GM04504 (cell line): ENCODE results near the gene MBD3.
A peak's percentile ranks its signal among the peaks of the same experiment; 100 is the strongest.

Experiments
- DNase-seq: peaks from one replicate; pipeline ENCODE4 v3.0.0-alpha.2; 2012; ENCODE audit warnings: low read depth

The MBD3 gene

DNA sequence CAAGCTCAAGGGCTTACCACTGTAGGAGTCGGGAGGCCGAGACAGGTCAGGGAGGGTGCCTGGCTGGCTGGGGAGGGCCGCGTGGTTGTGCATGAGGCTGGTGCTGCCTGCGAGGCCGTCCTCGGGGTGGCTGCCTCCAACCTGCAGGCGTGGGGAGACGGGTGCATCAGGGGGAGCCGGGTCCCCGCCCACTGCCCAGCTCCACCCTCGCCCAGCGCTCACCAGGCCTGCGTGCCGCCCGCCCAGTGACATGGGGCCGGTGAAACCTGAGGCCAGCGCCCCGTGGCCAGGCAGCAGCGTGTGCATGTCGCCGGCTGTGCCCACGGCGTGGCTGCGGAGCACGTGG is 26.4 kb upstream of the MBD3 start:
- no peak for DNase-seq

DNA sequence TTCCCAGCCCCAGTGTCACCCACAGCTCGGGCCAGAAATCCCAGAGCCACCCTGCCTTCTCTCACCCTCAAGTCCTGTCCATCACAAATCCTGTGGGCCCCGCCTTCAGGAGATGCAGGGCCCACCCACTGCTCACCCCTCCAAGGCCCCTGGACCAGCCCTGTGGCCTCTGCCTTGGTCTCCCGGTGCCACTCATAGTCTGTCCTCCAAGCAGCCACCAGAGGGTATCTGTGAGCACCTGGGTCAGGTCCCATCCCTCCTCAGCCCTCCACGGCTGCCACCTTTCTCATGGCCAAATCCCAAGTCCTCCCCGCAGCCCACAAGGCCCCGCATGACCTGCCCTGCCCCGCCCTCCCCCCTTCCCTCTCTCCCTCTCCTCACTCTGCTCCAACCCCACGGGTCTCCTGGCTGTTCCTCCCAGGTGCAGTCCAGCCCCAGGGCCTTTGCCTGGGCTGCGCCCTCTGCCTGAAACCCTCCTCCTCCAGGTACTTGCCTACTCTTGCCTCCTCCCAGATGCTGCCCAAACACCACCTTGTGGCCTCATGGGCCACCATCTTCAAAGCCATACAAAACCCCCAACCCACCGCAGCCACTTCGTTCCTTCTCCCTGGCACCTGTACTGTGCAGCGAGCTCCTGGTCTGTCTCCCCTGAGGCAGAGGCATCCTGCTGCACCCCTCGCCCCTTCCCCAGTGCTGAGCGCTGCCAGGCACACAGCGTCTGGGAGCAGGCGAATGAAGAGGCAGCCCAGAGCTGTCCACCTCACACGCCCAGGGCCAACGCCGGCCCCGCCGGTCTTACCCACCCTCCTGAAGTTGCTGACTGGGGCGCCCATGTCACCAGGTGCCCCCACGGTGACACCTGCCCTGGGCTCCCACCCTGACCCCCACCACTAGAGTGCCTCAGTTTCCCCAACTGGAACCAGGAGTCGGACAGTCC is 25.8 kb upstream of the MBD3 start:
- DNase-seq, result no peak

DNA sequence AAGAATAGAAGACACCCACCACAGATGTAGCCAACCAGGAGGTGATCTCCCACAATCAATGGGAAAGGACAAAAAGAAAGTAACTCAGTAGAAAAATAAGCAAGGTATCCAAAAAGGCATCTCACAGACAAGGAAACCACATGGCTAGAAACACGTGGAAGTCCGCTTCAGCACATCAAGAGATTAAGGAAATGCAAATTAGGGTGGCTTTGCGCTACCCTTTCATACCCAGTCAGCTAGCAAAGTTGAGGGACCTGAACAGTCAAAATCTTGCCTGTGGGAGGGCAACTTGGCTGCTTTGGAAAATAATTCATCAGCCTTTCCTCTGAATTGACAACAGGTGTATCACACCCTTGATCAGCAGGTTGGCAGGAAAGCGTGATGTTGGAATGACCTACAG is 24.2 kb upstream of the MBD3 start:
- no peak for DNase-seq

DNA sequence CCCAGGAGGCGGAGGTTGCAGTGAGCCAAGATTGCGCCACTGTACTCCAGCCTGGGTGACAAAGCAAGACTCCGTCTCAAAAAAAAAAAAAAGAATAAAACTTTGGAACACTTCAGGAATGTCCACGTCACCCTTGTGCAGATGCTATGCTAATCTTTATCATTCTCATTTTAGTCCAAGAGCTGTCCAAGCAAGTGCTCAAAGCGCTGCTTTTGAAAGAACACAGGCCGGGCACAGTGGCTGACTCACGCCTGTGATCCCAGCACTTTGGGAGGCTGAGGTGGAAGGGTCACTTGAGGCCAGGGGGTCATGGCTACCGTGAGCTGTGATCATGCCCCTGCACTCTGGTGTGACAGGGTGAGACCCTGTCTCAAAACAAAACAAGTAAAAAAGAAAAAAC is 23.7 kb upstream of the MBD3 start:
- no peak for DNase-seq

DNA sequence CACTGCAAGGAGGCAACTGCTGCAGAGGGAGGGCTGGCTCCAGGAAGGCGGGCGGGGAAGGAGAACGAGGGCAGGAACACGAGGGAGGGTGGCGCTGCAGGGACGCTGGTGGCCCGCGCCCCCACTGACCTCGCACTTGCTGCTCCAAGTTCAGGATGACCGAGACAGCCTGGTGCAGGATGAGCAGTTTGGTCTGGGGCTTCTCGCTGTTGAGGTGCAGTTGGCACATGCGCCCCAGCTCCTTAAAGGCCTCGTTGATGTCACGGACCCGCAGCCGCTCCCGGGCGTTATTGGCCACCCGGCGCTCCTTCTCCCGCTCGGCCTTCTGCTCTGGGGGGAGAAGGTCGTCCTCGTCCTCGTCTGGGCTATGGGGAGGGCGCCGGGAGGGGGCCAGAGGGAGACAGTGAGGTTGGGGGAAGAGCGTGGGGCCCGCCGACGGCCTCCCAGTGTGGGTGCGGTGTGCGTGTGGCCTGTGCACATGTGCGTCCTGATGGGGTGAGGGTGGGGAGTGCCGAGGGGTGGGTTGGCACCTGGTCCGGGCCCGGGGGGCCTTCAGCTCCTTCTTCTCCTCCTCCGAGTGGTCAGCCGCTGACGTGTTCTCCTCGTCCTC is 22.6 kb upstream of the MBD3 start:
- no peak for DNase-seq

DNA sequence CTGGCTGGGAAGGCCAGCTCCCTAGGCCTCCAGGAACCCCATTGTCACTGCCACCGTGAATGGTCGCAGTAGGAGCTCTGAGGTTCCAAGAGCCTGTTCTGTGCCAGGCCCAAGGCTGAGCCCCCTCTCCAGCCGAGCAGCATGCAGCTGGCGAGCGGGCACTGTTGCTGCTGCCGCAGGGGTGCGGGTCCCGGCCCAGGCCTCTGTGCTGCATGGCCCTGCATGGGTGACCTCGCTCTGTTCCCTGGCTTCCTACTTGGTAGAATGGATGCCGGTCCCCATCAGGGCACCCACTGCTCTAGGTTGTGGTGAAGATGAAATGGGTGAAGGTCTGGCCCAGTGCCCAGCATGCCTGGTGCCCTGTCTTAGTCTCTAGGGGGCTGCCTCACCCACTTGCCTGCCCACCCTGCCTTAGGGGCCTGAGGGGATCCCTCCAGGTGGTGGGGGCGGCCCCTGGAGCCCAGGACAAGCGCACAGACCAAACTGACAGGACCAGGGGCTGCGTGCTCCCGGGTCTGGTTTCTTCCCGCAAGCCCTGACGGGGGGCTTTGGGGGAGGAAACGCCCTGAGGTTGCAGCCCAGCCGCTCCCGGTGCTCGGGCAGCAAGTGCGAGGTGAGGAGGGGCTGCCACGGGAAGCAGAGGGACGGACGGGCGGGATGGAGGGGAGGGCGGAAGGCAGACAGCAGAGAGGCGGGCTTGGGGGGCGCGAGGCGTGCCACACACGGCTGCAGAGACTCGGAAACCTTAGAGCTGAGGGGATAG is 21.3 kb upstream of the MBD3 start:
- DNase-seq, result no peak

DNA sequence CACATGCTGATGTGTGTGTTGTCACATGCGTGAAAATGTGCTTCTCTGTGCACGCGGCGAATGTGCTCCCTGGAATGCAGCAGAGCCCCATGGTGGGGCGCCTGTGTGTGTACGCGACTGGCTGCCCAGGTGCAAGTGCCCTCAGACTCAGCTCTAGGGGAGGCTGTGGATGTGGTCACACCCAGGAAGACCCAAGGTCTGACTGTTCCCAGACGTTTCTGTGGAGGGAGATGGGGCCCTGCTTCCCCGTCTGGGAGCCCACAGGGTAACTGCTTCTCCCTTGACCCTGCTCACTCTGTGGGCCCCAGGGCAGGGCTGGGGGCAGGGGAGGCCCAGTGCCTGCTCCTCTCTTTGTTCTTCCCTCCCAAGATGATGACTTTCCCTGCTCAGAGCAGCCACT is 20.5 kb upstream of the MBD3 start:
- DNase-seq, result no peak

DNA sequence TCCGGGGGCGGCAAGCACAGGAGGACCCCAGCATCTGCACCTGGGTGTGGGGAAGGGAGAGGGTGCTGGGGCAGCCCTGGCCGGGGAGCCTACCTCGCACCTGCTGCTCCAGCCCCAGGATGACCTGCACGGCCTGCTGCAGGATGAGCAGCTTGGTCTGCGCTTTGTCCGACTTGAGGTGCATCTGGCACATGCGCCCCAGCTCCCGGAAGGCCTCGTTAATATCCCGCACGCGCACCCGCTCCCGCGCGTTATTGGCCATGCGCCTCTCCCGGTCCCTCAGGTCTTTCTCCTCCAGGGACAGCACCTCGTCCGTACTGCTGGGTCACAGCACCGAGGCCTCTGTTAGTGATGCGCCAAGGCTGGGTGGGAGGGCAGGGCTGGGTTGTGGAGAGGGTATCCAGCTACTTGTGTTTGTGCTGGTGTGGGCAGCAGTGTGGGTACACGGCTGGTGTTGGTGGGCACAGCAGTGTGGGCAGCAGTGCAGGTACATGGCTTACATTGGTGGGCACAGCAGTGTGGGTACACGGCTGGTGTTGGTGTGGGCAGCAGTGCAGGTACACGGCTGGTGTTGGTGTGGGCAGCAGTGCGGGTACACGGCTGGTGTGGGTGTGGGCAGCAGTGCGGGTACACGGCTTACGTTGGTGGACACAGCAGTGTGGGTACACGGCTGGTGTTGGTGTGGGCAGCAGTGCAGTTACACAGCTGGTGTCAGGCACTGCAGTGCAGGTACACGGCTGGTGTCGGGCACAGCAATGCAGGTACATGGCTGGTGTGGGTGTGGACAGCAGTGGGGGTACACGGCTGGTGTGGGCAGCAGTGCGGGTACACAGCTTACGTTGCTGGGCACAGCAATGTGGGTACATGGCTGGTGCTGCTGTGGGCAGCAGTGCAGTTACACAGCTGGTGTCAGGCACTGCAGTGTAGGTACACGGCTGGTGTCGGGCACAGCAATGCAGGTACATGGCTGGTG is 19.7 kb upstream of the MBD3 start:
- DNase-seq, result no peak

DNA sequence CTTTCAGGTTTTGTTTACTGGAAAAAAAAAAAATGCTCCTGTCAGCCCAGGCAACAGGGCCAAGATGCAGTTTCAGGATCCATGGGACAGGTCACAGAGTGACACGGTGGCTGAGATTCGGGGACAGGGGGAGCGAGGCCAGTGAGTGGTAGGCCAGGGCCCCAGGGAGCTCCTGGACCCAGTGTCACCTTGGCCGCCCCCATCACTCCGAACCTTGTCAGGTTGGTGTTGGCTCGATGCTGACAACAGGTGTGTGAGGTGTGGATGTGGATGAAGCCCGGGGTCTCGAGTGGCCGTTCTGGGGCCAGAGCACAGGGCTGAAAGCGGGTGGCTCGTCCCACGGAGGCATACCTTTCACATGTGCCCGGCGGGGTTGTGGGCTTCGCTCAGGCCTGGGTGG is 18.7 kb upstream of the MBD3 start:
- no peak for DNase-seq

DNA sequence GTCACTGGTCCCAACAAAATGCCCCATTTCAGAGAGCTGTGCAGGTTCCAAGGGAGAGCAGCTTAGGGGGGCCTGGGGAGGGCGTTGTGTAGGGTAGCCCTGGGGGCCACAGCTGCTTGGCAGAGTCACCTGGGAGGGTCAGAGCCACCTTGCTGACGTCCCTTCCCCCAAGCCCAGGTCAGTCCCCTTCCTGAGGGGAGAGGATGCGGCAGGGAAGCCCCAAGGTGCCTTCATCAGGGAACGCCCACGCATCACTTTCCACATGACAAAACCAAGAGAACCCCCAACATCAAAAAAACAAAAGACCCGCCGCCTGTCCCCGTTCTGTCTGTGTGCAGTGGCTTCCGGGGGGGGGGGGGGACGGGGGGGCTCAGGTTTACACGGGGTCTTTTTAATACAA is 17.9 kb upstream of the MBD3 start:
- DNase-seq, result no peak

DNA sequence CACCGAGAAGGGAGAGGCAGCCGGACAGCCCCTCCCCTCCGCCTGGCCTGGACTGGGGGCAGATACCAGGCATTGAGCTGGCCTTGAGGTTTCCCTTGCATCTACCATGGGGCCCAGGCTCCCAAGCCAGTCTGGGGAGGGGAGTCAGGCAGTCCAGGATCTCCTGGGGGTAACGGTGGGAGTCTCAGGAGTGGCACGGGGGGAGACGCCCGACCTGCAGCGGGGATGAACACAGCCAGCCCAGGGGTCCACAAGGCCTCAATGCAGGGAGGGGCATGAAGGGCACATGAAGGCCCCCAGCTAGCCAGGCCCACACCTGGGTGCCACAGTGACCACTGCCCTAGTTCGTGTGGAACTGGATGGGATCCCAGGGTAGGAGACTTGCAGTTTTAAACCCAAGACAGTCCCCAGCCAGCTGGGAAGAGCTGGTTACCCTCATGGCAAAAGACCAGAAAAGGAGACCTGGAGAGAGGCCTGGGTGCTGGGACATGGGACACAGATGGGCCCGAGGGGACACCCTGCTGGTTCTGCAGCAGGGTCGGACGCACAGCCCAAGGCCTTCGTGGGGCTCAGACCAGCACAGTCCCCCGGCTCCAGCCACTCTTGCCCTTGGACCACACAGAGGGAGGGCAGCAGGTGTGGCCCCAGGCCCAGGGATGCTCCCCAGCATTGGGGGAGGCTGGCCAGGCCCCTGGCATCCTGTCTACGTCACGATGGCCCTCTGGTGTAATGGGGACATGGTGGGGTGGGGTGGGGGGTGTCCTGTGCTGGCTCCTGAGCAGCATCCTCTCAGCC is 17.2 kb upstream of the MBD3 start:
- no peak for DNase-seq

DNA sequence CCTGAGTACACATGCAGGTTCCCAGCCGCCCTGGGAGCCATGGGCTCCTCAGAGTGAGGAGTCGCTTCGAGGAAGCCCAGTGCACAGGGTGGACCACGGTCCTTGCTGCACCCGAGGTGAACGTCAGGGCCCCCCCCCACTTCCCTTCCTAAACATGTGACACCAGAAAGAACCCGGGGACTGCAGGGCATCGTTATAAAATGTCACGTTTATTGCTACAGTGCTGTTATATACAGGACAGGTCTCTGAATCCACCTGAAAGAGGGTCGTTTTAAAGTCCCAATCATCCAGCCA is 16.4 kb upstream of the MBD3 start:
- DNase-seq, result no peak

DNA sequence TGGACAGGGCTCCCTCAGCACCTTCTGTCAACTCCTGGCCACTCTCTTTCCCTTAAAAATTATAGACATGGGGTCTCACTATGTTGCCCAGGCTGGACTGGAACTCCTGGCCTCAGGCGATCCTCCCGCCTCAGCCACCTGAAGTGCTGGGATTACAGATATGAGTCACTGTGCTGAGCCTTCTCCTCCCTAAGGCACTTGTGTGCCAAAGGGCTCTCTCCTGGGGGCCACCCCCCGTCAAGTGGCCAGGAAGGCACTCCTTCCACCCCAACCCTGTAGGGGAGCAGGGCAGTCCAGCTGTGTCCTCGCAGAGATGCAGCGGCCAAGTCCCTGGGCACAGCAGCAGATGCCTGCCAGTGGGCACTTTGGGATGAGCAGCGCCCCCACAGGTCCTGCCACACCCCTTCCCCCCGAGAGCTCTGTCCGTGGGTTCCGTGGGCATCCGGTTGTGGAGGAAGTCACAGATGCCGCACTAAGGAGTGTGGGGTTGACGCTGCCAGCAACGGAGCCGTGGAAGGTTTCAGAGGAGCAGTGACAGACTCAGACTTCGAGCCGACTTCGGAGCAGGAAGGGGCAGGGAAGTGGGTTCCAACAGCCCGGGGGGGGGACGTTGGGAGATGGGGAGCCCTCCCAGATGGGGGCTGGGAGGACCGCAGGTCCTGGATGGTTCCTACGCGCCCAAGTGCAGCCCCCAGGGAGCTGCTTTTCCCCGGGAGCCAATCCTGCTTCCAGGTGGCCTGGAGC is 15.9 kb upstream of the MBD3 start:
- no peak for DNase-seq

DNA sequence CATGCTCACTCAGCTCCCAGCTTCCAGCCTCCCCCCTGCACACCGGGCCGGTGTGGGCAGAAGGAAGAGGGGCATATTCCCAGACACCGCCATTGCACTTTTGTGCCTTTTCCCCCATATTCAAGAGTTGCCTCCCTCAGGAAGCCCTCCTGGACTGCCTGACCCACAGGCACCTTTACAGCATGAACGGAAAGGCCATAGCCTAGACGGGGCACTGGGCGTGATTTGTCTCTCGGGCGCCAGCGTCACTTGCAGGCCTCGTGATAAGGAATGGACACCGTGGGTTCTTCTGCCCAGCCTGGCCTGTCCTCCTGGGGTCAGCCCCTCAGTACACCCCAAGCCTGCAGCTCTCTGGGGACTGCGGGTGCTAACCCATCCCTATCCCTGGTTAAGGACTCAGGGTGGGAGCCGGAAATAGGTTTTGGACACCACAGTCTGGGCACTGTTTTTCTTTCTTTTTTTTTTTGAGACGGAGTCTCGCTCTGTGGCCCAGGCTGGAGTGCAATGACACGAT is 13.5 kb upstream of the MBD3 start:
- no peak for DNase-seq

DNA sequence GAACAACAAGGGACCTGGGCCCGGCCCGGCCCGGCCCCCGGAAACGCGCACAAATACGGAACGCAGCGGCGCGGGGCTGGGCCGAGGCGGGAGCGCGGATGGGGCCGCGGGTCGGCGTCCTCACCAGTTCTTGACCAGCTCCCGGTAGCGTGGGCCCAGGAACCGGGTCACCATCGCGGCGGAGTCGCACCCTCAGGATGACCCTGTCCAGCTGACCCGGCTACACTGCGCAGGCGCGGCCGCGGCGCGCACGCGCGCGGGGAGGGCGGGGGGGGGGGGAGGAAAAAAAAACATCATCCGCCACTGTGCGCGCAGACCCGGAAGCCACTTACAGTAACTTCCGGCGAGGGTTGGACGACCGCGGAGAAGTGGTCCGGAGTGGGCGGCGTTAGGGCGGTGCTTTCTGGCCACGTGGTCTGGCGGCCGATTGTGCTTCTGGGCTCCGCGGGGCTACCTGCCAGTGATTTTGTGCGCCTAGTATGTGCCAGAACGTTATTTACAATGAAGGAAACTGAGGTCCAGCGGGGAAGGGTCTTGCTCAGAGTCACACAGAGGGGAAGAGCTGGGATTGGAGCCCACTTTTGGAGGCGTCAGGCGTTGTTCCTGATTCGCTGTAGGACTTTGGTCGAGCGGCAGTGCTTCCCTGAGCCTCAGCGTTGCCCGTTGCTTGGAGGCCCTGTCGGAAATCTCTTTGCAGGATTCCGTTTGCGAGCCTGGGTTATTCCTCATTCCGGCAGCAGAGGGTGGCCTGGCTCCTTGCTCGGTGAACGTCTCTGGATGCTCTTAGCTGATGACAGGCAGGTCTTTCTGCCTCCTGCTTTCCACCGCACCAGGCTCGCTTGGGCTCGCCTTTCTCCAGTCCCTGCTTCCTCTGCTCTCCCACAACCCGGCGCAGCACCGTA is 12.8 kb upstream of the MBD3 start, which contains the start of gene UQCR11:
TSS of gene UQCR11 (minus strand) at position 227 of the 902 bp plus-strand sequence. CDS start at position 174, 53 bp downstream.
- DNase-seq, result peak; percentile 90

DNA sequence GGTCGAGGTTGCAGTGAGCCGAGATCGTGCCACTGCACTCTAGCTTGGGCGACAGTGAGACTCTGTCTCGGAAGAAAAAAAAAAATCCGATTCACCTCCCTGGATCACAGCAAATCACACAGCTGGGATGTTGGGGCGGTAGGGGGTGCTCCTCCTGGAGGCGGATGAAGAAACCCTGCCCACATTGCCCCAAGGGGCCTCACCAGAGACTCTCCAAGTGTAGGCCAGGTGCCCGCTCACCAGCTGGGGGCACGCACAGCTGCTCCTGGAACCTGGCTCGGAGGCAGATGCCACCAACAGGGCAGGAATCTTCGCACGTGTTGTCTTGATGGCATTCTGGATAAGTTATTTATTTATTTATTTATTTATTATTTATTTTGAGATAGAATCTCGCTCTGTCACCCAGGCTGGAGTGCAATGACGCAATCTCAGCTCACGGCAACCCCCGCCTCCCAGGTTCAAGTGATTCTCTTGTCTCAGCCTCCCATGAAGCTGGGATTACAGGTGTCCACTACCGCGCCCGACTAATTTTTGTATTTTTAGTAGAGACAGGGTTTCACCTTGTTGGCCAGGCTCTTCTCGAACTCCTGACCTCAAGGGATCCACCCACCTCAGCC is 9.5 kb upstream of the MBD3 start:
- DNase-seq, result no peak

DNA sequence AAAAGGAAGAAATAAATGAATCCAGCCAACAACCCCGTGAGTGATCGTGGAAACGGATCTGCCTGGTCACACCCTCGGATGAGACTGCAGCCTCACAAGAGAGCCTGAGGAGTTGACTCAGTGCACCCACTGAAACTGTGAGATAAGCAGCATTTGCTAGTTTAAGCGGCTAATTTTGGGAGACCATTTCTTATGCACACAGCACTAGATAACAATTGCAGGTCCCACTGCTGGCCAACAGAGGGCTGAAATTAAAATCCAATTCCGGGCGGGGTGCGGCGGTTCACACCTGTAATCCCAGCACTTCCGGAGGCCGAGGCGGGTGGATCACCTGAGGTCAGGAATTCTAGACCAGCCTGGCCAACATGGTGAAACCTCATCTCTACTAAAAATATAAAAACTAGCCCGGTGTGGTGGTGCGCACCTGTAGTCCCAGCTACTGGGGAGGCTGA is 9.0 kb upstream of the MBD3 start:
- DNase-seq, result no peak

DNA sequence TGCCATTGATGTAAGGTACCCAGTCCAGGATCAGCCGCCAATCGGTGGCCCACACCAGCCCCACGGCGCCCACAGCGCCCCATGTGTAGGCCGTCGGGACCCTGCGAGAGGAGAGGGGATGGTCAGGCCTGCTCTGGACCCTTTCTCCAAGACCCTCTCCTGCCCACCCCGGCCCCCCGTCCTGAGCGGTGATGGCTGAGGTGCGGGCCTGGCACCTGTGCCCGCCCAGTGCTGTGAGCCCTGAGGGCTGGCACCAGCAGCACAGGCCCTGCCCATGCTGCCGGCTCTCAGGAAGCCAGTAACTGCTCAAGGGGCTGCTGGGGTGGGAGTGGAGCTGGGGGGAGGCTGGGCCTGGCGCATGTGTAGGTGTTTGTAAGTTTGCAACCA is 6.8 kb upstream of the MBD3 start:
- DNase-seq, result no peak
